GM21515 (cell line): Measurements from ENCODE around the gene TMEM92.

Experiments used
- ATAC-seq: cut with Tn5 transposase; IDR thresholded peaks from one replicate; pipeline ENCODE4 v1.9.1; 2021; ENCODE audit not compliant: unreplicated experiment

TMEM92 gene

GRCh38 chr17:50322271-50322670, 48.0 kb downstream of the TMEM92 start:
- ATAC-seq, result no peak

DNA sequence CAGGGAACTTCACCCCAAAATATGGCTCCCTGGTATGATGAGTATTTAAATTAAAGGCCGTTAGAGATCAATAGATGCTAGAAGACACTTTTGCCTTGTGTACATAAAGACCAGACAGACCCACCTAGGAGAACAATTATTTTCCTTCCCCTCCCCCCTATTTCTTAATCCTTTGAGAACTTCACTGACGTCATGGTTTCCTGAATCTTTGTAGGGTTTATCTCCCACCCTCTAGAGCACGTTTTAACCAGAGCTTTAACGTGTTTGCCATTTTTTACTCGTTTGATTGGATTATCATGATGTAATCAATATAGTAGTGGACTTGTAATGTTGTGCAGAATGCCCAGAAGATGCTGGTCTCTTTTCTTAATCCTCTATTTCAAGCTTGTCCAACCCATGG, 48.8 kb downstream of the TMEM92 start:
- ATAC-seq, result no peak

GRCh38 chr17:50325906-50326305, 51.6 kb downstream of the TMEM92 start:
- ATAC-seq, result no peak

DNA sequence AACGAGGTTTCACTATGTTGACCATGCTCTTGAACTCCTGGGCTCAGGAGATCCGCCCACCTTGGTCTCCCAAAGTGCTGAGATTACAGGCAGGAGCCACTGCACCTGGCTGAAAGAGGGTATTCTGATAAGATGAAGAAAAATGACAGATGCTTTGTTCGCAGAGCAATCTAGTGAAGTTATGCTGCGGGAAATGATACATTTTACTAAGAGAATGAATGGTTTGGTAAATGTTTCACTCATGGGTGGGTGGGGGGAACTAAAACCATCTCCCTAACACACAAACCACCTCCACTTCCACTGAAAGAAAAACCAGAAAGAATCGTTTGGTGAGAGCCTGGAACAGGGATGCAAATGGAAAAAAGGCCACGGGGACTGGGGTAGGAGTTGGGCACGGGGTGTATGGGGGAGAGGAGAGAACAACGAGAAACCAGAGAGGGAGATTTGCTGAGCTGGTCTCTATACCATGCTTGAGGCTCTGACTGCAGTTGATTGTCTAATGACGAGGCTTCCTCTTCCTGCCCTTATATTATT, 52.6 kb downstream of the TMEM92 start:
- ATAC-seq, result no peak

DNA sequence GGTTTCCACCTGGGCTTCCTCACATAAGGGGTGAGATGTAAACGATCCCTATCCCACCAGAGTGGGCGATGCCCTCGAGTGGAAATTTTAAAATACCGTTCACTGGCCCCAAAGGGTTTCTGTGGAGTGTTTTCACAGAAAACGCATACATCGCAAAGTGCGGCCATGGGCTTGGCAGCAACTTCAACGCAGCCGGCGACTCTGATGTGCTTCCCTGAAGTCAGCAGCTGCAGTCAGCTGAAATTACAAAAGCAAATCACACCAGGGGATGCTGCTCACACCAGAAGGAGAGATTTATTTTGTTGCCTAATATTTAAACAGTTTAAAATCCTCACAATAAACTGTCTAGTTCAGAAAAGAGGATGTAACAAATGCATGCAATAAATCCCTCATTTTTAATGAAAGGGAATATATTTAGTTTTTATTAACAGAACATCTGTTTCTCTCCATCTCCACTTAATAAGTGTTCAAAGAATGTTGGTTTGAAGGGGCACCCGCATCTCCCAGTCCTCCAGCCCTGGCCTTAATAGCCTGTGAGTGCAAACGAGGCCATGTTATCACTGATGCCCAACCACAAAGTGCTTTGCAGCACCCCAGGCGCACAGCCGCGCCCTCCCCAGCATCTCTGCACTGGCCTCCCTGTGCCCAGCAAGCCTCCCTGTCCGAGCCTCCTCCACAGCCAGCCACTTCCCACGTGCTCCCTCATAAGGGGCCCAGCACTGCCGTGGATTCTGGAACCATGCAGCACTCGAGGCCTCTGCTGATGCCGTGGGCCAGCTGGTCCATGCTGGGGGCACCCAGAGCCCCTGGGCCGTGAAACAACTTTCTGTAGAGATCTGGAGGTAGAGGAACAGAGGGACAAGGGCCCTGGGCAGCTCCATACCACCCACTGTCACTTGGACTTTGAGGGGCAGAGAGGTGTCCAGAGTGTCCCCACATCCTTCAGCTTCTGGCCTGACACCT, 54.4 kb downstream of the TMEM92 start:
- ATAC-seq, result no peak

GRCh38 chr17:50329716-50330115, 55.5 kb downstream of the TMEM92 start:
- ATAC-seq, result no peak

- ATAC-seq, result no peak
These were observed 56.0 kb downstream of the TMEM92 start for GRCh38 chr17:50330151-50330775.
